B cell (primary cell): Measurements from ENCODE around the gene DPYSL4. TPM values are rescaled to one million over a fixed set of nuclear protein-coding genes. Genes with fewer than 3 reads are reported as not detected.

ENCODE experiments used
- ATAC-seq: fragments of 200-7000 bp; cut with Tn5 transposase; one replicate; pipeline ENCODE4 v1.10.0; 2021; ENCODE audit warnings: low read depth, mild to moderate bottlenecking, moderate number of reproducible peaks, moderate library complexity
- CTCF ChIA-PET: fragments of 350-600 bp; sonication (Branson Sonifier 250); formaldehyde crosslinking; loops from one replicate; lab custom pipeline; 2021; ENCODE audit warnings: antibody characterized with exemption, inconsistent platforms; lab: Charles Lee
- POLR2A ChIA-PET: fragments of 350-600 bp; sonication (Branson Sonifier 250); formaldehyde crosslinking; loops from one replicate; lab custom pipeline; 2021; ENCODE audit warnings: antibody characterized with exemption; lab: Charles Lee
- DNase-seq: peaks from one replicate; pipeline ENCODE4 v3.0.0; 2013
- H2AFZ ChIP-seq: 2 replicates; pipeline ENCODE4 v1.6.1; 2012; ENCODE audit warnings: mild to moderate bottlenecking, low read depth, low read length; ENCODE audit not compliant: insufficient read depth, poor library complexity, severe bottlenecking
- H3K27ac ChIP-seq, 2 donors: 1 replicate in 1 of 2; 2 replicates in 1 of 2; pipeline ENCODE4 v1.5.1; 2012 to 2013; ENCODE audit warnings: low read length in 2 of 2, mild to moderate bottlenecking in 2 of 2, moderate library complexity in 1 of 2
- H3K27me3 ChIP-seq, 4 experiments: fragments of 200-600 bp in 1 of 4; sonication (generic) in 1 of 4; replicated peaks in 1 of 4; 1 replicate in 2 of 4; 2 replicates in 2 of 4; pipeline versions ENCODE4 v1.6.1 to v1.7.0; 2013 to 2016; ENCODE audit warnings: low read length in 3 of 4, mild to moderate bottlenecking in 2 of 4, mixed read lengths in 1 of 4, moderate library complexity in 1 of 4; ENCODE audit not compliant: insufficient read depth in 4 of 4, control insufficient read depth in 3 of 4; ENCODE audit errors: control extremely low read depth in 1 of 4
- H3K36me3 ChIP-seq, 2 experiments: replicated peaks in 1 of 2; 1 replicate in 1 of 2; 2 replicates in 1 of 2; pipeline versions ENCODE4 v1.6.1 to v1.7.1; 2013; ENCODE audit warnings: low read length in 1 of 2; ENCODE audit not compliant: insufficient read depth in 2 of 2, control insufficient read depth in 1 of 2; ENCODE audit errors: control extremely low read depth in 1 of 2, extremely low read depth in 1 of 2
- H3K4me1 ChIP-seq, 2 donors: fragments of 200-600 bp in 1 of 2; sonication (generic) in 1 of 2; 1 replicate in 1 of 2; 2 replicates in 1 of 2; pipeline versions ENCODE4 v1.5.1 to v1.6.1; 2013 to 2017; ENCODE audit warnings: low read length in 2 of 2; ENCODE audit not compliant: control insufficient read depth in 2 of 2, insufficient read depth in 2 of 2
- H3K4me2 ChIP-seq: replicated peaks from 2 replicates; pipeline ENCODE3; 2012; ENCODE audit warnings: mild to moderate bottlenecking, low read depth, low read length; ENCODE audit not compliant: poor library complexity, severe bottlenecking
- H3K4me3 ChIP-seq, 5 experiments: fragments of 200-600 bp in 1 of 5; sonication (generic) in 1 of 5; 1 replicate in 3 of 5; 2 replicates in 2 of 5; pipeline versions ENCODE4 v1.5.1 to v1.7.0; 2011 to 2016; ENCODE audit warnings: low read length in 4 of 5, mild to moderate bottlenecking in 4 of 5, low read depth in 2 of 5, control low read depth in 1 of 5, moderate library complexity in 1 of 5; ENCODE audit not compliant: insufficient read depth in 1 of 5; ENCODE audit errors: control extremely low read depth in 1 of 5, extremely low read depth in 1 of 5
- H3K79me2 ChIP-seq: fragments of 200-600 bp; sonication (generic); one replicate; pipeline ENCODE4 v1.6.0; 2016; ENCODE audit warnings: low read length; ENCODE audit not compliant: control insufficient read depth, insufficient read depth
- H3K9ac ChIP-seq: fragments of 200-600 bp; sonication (generic); 2 replicates; pipeline ENCODE4 v1.6.1; 2017; ENCODE audit warnings: mild to moderate bottlenecking, low read length, moderate library complexity
- H3K9me3 ChIP-seq, 3 donors: one replicate each; pipeline versions ENCODE4 v1.6.1 to v1.7.1; 2013; ENCODE audit warnings: low read length in 2 of 3; ENCODE audit not compliant: control insufficient read depth in 2 of 3, insufficient read depth in 1 of 3; ENCODE audit errors: control extremely low read depth in 1 of 3
- H4K20me1 ChIP-seq: 2 replicates; pipeline ENCODE4 v1.6.0; 2012; ENCODE audit warnings: mild to moderate bottlenecking, low read length; ENCODE audit not compliant: insufficient read depth, control insufficient read depth, poor library complexity, severe bottlenecking
- H3K27ac Mint-ChIP-seq: one replicate; pipeline ENCODE4 v1.8.0; 2021; ENCODE audit warnings: mixed read lengths
- H3K27me3 Mint-ChIP-seq: one replicate; pipeline ENCODE4 v1.8.0; 2021; ENCODE audit warnings: mixed read lengths
- H3K4me1 Mint-ChIP-seq: one replicate; pipeline ENCODE4 v1.8.0; 2021; ENCODE audit warnings: mixed read lengths
- H3K4me3 Mint-ChIP-seq: one replicate; pipeline ENCODE4 v1.8.0; 2021; ENCODE audit warnings: mixed read lengths
- H3K9me3 Mint-ChIP-seq: one replicate; pipeline ENCODE4 v1.8.0; 2022; ENCODE audit warnings: mixed read lengths; ENCODE audit not compliant: insufficient read depth
- EZH2 ChIP-seq: IDR thresholded peaks from 2 replicates; pipeline ENCODE4 v1.6.1; 2012; ENCODE audit warnings: borderline replicate concordance, low read depth, mild to moderate bottlenecking, moderate library complexity, low read length; ENCODE audit not compliant: insufficient read depth, poor library complexity, severe bottlenecking
- WGBS: methylation state at CpG from one replicate; pipeline ENCODE4 v1.1.5; 2013; ENCODE audit warnings: missing lambda C conversion rate; ENCODE audit not compliant: insufficient coverage; 5-methylcytosine and 5-hydroxymethylcytosine counted together
- intact Hi-C: fragments of 100-400 bp; cut with micrococcal nuclease; formaldehyde crosslinking; loops from one replicate; pipeline ENCODE4 v1.10.0; 2022
- polyA plus RNA-seq: library from polyadenylated mRNA; depleted of rRNA; stranded (reverse); fragments of >200 nt; gene quantifications from 2 replicates; pipeline ENCODE4 v1.2.3, GENCODE V29; 2012
- total RNA-seq, 2 donors: library from RNA; stranded (reverse); fragments of 120-200 nt in 1 of 2; gene quantifications; 1 replicate in 1 of 2; 2 replicates in 1 of 2; pipeline versions ENCODE4 v1.2.3 to v1.2.4, GENCODE V29; 2013 to 2022
- TF ChIP-seq, protein P1 (sequence below): fragments of 200-600 bp; IDR thresholded peaks from one replicate; pipeline ENCODE4 v1.8.0; 2022; ENCODE audit warnings: antibody characterized with exemption, mild to moderate bottlenecking

Gene DPYSL4
- total and polyA plus RNA-seq, 2 donors (not counting 1 experiment from before 2014, with no cell fraction given): 0.03 to 0.22 TPM

DNA sequence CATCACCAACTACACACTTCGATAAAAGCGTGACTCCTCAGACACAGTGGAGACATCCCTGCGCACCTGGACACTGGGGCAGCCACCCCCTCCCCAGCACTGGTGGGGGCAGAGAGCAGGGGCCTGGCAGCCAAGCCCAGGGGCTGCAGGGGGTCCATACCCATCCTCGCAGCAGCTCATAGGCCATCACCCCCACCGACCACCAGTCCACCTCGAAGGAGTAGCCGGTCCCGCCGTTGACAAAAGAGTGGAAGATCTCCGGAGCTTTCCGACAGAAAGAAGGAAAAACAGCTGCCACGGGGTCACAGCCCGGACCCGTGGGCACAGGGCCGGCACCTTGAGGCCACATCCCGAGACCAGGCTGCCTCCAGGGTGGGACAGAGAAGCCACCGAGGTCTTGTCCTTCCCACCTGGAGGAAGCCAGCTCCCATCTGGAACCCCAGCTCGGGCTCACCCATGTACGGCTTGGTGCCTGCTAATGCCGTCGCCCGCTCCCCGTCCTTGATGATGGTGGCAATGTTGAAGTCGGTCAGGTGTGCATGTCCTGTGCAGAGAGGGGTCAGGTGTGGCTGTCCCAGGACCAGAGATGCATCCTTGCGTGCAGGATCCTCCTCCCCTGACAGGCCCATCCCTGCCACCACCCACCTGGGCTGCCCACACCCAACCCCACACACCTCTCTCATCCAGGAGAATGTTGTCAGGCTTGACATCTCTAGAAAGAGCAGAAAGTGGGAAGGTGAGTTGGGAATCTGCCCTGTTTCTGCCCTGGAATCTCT is 38.5 kb downstream of the DPYSL4 start:
- Histone ChIP-seq H3K4me1 (peaks cover 4 to 17% of the 10 kb centered on the region in 2 donors), H4K20me1 (no peaks in the 10 kb centered on the region), H3K27ac (no peak overlapping the region), H3K4me3 (no peak overlapping the region), H3K9ac (no peak overlapping the region), H3K36me3 (no peaks in the 10 kb centered on the region), H3K9me3 (no peaks in the 10 kb centered on the region), H3K27me3 (no peaks in the 10 kb centered on the region), H2AFZ (no peak overlapping the region), H3K79me2 (no peaks in the 10 kb centered on the region), H3K4me2 (no peak overlapping the region)
- TF ChIP-seq, protein P1, sequence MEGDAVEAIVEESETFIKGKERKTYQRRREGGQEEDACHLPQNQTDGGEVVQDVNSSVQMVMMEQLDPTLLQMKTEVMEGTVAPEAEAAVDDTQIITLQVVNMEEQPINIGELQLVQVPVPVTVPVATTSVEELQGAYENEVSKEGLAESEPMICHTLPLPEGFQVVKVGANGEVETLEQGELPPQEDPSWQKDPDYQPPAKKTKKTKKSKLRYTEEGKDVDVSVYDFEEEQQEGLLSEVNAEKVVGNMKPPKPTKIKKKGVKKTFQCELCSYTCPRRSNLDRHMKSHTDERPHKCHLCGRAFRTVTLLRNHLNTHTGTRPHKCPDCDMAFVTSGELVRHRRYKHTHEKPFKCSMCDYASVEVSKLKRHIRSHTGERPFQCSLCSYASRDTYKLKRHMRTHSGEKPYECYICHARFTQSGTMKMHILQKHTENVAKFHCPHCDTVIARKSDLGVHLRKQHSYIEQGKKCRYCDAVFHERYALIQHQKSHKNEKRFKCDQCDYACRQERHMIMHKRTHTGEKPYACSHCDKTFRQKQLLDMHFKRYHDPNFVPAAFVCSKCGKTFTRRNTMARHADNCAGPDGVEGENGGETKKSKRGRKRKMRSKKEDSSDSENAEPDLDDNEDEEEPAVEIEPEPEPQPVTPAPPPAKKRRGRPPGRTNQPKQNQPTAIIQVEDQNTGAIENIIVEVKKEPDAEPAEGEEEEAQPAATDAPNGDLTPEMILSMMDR: no peak
- no peak for TF ChIP-seq EZH2
- POLR2A ChIA-PET: interaction anchor here (0.6 kb wide), 1 partner anchor 147 kb away, joined by 5 read pairs; no protein-coding TSS in a partner anchor
- no peak for DNase-seq
- intact Hi-C loops: no loop called here
- Mint-ChIP-seq H3K9me3 (no peaks in the 10 kb centered on the region), H3K4me1 (peaks cover 13% of the 10 kb centered on the region), H3K4me3 (no peak overlapping the region), H3K27me3 (no peaks in the 10 kb centered on the region), H3K27ac (no peak overlapping the region)
- CTCF ChIA-PET: interaction anchor here (0.6 to 3.8 kb wide), 3 partner anchors 127 to 295 kb away, joined by 3 to 21 read pairs (median 3); no protein-coding TSS in a partner anchor
- WGBS: 95% methylated on average over 20 of the region's 25 CpGs
- no peak for ATAC-seq

DNA sequence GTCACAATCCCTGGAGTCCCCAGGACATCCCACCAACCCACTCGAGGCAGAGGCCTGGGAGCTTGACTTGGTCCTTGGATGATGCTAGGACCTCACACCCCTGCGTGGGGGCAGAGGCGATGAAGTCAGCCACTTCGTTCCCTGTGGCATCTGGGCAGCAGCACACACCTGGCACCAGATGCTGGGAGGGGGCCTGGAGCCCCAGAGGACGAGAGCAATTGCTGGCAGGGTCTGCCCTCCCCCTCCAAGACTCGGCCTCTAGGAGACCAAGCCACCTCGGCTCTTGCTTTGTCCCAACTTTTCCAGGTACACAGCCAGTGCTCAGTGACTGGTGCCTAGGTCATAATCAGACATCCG is 39.1 kb downstream of the DPYSL4 start:
- Histone ChIP-seq H3K36me3 (no peaks in the 10 kb centered on the region), H3K27ac (no peak overlapping the region), H4K20me1 (no peaks in the 10 kb centered on the region), H3K79me2 (no peaks in the 10 kb centered on the region), H3K27me3 (no peaks in the 10 kb centered on the region), H3K9ac (no peak overlapping the region), H3K9me3 (no peaks in the 10 kb centered on the region), H2AFZ (no peak overlapping the region), H3K4me3 (no peak overlapping the region), H3K4me1 (peaks cover 4 to 20% of the 10 kb centered on the region in 2 donors), H3K4me2 (no peak overlapping the region)
- 91% methylated on average over 7 of the region's 8 CpGs for WGBS
- H3K4me3 Mint-ChIP-seq: no peak overlapping the region
- H3K9me3 Mint-ChIP-seq: no peaks in the 10 kb centered on the region
- CTCF ChIA-PET: interaction anchor here (1.3 to 3.8 kb wide), 2 partner anchors 126 to 234 kb away, joined by 3 to 21 read pairs; no protein-coding TSS in a partner anchor
- intact Hi-C loops: no loop called here
- DNase-seq (no peak), ATAC-seq (no peak)
- POLR2A ChIA-PET: no interaction called here
- H3K27ac Mint-ChIP-seq: no peak overlapping the region
- TF ChIP-seq, protein P1: no peak
- no peak for TF ChIP-seq EZH2
- H3K27me3 Mint-ChIP-seq: no peaks in the 10 kb centered on the region
- peaks cover 16% of the 10 kb centered on the region for H3K4me1 Mint-ChIP-seq
